GM19452 (cell line): ENCODE results near the gene GTPBP4.
"Not testable (repeated sequence)": the region's sequence is repeated elsewhere in the genome, so short reads cannot be mapped to it uniquely, and the experiment has no call there.

Experiments
- ATAC-seq: cut with Tn5 transposase; IDR thresholded peaks from one replicate; pipeline ENCODE4 v1.9.1; 2021; ENCODE audit not compliant: unreplicated experiment

The GTPBP4 gene

GRCh38 chr10:1022413-1022812 is 34.2 kb downstream of the GTPBP4 start:
- no peak for ATAC-seq

GRCh38 chr10:1024103-1024502 is 35.9 kb downstream of the GTPBP4 start:
- ATAC-seq: no peak

GRCh38 chr10:1025683-1026082 is 37.4 kb downstream of the GTPBP4 start, which contains the start of gene IDI2:
Gene IDI2 (minus strand): TSS chr10:1025859. CDS start chr10:1024723, 1,136 bp downstream.
- no peak for ATAC-seq

- no peak for ATAC-seq
These were observed 38.3 kb downstream of the GTPBP4 start for GRCh38 chr10:1026578-1026977.

GRCh38 chr10:1029838-1030237 is 41.6 kb downstream of the GTPBP4 start:
- no peak for ATAC-seq

GRCh38 chr10:1033601-1034000 is 45.4 kb downstream of the GTPBP4 start:
- ATAC-seq: no peak

GRCh38 chr10:1034758-1035157 is 46.5 kb downstream of the GTPBP4 start:
- no peak for ATAC-seq

GRCh38 chr10:1035201-1035600 is 47.0 kb downstream of the GTPBP4 start:
- no peak for ATAC-seq

GRCh38 chr10:1036341-1036791 is 48.1 kb downstream of the GTPBP4 start:
- peak; percentile 52 for ATAC-seq

GRCh38 chr10:1037098-1037497 is 48.9 kb downstream of the GTPBP4 start:
- ATAC-seq: no peak

- ATAC-seq: not testable (repeated sequence)
These were observed 50.5 kb downstream of the GTPBP4 start for GRCh38 chr10:1038769-1039168.

- ATAC-seq: no peak
These were observed 51.9 kb downstream of the GTPBP4 start for GRCh38 chr10:1040133-1040532.

GRCh38 chr10:1041514-1041913 is 53.3 kb downstream of the GTPBP4 start:
- ATAC-seq: no peak

GRCh38 chr10:1043532-1043995 is 55.3 kb downstream of the GTPBP4 start:
- ATAC-seq: peak; percentile 67

GRCh38 chr10:1044146-1044545 is 55.9 kb downstream of the GTPBP4 start:
- no peak for ATAC-seq

- no peak for ATAC-seq
These were observed 56.7 kb downstream of the GTPBP4 start for GRCh38 chr10:1044964-1045363.

- no peak for ATAC-seq
These were observed 57.2 kb downstream of the GTPBP4 start for GRCh38 chr10:1045415-1045814.

- ATAC-seq: no peak
These were observed 59.7 kb downstream of the GTPBP4 start for GRCh38 chr10:1047937-1048336.

GRCh38 chr10:1048349-1048731 is 60.1 kb downstream of the GTPBP4 start:
- no peak for ATAC-seq

GRCh38 chr10:1048732-1049424 is 60.6 kb downstream of the GTPBP4 start, which contains the start of gene IDI1:
Gene IDI1 (minus strand): TSS chr10:1049119. CDS start chr10:1049003, 116 bp downstream.
- ATAC-seq: peak; percentile 85

GRCh38 chr10:1049425-1049958 is 61.3 kb downstream of the GTPBP4 start:
- no peak for ATAC-seq

- no peak for ATAC-seq
These were observed 61.9 kb downstream of the GTPBP4 start for GRCh38 chr10:1050145-1050544.

- no peak for ATAC-seq
These were observed 62.3 kb downstream of the GTPBP4 start for GRCh38 chr10:1050554-1050953.
